HG03060 (cell line): ENCODE measurements around the gene ZFHX3.

Source experiments
- ATAC-seq: cut with Tn5 transposase; IDR thresholded peaks from one replicate; pipeline ENCODE4 v1.9.1; 2021; ENCODE audit warnings: low read depth, moderate number of reproducible peaks; ENCODE audit not compliant: unreplicated experiment

Gene ZFHX3

GRCh38 chr16:73068541-73069401 is 20.8 kb upstream of the ZFHX3 start:
- ATAC-seq = no peak

- no peak for ATAC-seq
Observed at GRCh38 chr16:73067671-73068540, 20.0 kb upstream of the ZFHX3 start.

GRCh38 chr16:73066927-73067670 is 19.2 kb upstream of the ZFHX3 start:
- ATAC-seq = no peak

GRCh38 chr16:73066331-73066926 is 18.5 kb upstream of the ZFHX3 start:
- ATAC-seq = no peak

- ATAC-seq = no peak
Observed at GRCh38 chr16:73065632-73066330, 17.9 kb upstream of the ZFHX3 start.

- ATAC-seq = no peak
Observed at GRCh38 chr16:73064994-73065545, 17.1 kb upstream of the ZFHX3 start.

GRCh38 chr16:73064212-73064993 is 16.5 kb upstream of the ZFHX3 start:
- ATAC-seq = no peak

GRCh38 chr16:73063854-73064211 is 15.9 kb upstream of the ZFHX3 start:
- ATAC-seq = no peak

- ATAC-seq = no peak
Observed at GRCh38 chr16:73062743-73063733, 15.1 kb upstream of the ZFHX3 start.

- no peak for ATAC-seq
Observed at GRCh38 chr16:73062001-73062616, 14.2 kb upstream of the ZFHX3 start.

- no peak for ATAC-seq
Observed at GRCh38 chr16:73060892-73061490, 13.1 kb upstream of the ZFHX3 start.

GRCh38 chr16:73059779-73060615 is 12.1 kb upstream of the ZFHX3 start:
- no peak for ATAC-seq

GRCh38 chr16:73058616-73059409 is 10.9 kb upstream of the ZFHX3 start:
- ATAC-seq = no peak

GRCh38 chr16:73058221-73058615 is 10.3 kb upstream of the ZFHX3 start:
- ATAC-seq = no peak
